Endometrial microvascular endothelial cells (primary cell): ENCODE measurements around the gene ABHD1. TPM values are rescaled to one million over a fixed set of nuclear protein-coding genes. Genes with fewer than 3 reads are reported as not detected.

ENCODE experiments used
- total RNA-seq: library from RNA; depleted of rRNA; stranded (reverse); fragments of >200 nt; gene quantifications from one replicate; pipeline ENCODE4 v1.2.3, GENCODE V29; 2015; ENCODE audit errors: inconsistent ontology term

ABHD1 gene
- total RNA-seq, 1 donor from 2014 or later = not detected

Other genes with a start within 250 kb of the ABHD1 start
- 2.6 TPM for gene MAPRE3, start 153.2 kb upstream of the ABHD1 start, total RNA-seq
- 50.4 TPM for gene TMEM214, start 90.8 kb upstream of the ABHD1 start, total RNA-seq
- gene AGBL5, start 72.1 kb upstream of the ABHD1 start, total RNA-seq = 13.2 TPM
- gene OST4, start 52.2 kb upstream of the ABHD1 start, total RNA-seq = 378 TPM
- 1.5 TPM for gene EMILIN1, start 45.2 kb upstream of the ABHD1 start, total RNA-seq
- 4.6 TPM for gene KHK, start 37.0 kb upstream of the ABHD1 start, total RNA-seq
- not detected for gene CGREF1, start 4.7 kb upstream of the ABHD1 start, total RNA-seq
- gene PREB, start 10.8 kb downstream of the ABHD1 start, total RNA-seq = 59.5 TPM
- gene PRR30, start 15.6 kb downstream of the ABHD1 start, total RNA-seq = not detected
- not detected for gene TCF23, start 25.2 kb downstream of the ABHD1 start, total RNA-seq
- 134 TPM for gene ATRAID, start 88.2 kb downstream of the ABHD1 start, total RNA-seq
- 80.6 TPM for gene SLC5A6, start 88.5 kb downstream of the ABHD1 start, total RNA-seq
- 82.7 TPM for gene CAD, start 93.6 kb downstream of the ABHD1 start, total RNA-seq
- gene SLC30A3, start 139.2 kb downstream of the ABHD1 start, total RNA-seq = 8.2 TPM
- gene DNAJC5G, start 151.6 kb downstream of the ABHD1 start, total RNA-seq = not detected
- gene TRIM54, start 158.6 kb downstream of the ABHD1 start, total RNA-seq = 0.56 TPM
- gene UCN, start 184.6 kb downstream of the ABHD1 start, total RNA-seq = not detected
- 115 TPM for gene MPV17, start 199.3 kb downstream of the ABHD1 start, total RNA-seq
- 43.2 TPM for gene GTF3C2, start 232.9 kb downstream of the ABHD1 start, total RNA-seq
- 63.6 TPM for gene EIF2B4, start 246.5 kb downstream of the ABHD1 start, total RNA-seq
- 163 TPM for gene SNX17, start 246.8 kb downstream of the ABHD1 start, total RNA-seq